Keratinocyte (primary cell): ENCODE results near the gene PAX5.

Experiments
- EZH2 ChIP-seq: IDR thresholded peaks from one replicate; pipeline ENCODE4 v1.6.1; 2012; ENCODE audit warnings: inconsistent platforms, mild to moderate bottlenecking, low read length, moderate library complexity
- TF ChIP-seq, protein P1 (sequence below), 3 experiments: IDR thresholded peaks in 1 of 3; conservative IDR thresholded peaks in 1 of 3; optimal IDR thresholded peaks in 1 of 3; 2 replicates in 2 of 3; 3 replicates in 1 of 3; pipeline versions ENCODE3 to v1.5.1; 2011; ENCODE audit warnings: low read length in 3 of 3, mild to moderate bottlenecking in 3 of 3, moderate library complexity in 2 of 3, control low read depth in 1 of 3, inconsistent platforms in 1 of 3; ENCODE audit not compliant: insufficient read depth in 2 of 3; ENCODE audit errors: extremely low read depth in 1 of 3

DNA sequence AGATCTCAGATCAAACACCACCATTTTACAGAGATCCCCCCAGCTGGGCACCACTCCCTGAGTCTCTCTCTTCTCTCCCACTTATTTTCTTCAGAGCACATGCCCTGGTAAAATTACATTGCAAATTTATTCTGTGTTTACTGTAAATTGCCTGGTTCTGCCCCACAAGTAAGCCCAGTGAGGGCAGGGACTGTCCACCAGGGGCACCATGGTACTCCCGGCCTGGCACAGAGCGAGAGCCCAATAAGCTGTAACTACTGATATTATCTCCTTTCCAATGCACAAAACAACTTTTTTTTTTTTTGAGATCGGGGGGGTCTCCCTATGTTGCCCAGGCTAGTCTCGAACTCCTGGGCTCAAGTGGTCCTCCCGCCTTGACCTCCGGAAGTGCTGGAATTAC is 123.0 kb downstream of the PAX5 start:
- TF ChIP-seq, protein P1, sequence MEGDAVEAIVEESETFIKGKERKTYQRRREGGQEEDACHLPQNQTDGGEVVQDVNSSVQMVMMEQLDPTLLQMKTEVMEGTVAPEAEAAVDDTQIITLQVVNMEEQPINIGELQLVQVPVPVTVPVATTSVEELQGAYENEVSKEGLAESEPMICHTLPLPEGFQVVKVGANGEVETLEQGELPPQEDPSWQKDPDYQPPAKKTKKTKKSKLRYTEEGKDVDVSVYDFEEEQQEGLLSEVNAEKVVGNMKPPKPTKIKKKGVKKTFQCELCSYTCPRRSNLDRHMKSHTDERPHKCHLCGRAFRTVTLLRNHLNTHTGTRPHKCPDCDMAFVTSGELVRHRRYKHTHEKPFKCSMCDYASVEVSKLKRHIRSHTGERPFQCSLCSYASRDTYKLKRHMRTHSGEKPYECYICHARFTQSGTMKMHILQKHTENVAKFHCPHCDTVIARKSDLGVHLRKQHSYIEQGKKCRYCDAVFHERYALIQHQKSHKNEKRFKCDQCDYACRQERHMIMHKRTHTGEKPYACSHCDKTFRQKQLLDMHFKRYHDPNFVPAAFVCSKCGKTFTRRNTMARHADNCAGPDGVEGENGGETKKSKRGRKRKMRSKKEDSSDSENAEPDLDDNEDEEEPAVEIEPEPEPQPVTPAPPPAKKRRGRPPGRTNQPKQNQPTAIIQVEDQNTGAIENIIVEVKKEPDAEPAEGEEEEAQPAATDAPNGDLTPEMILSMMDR (optimal IDR thresholded peaks at IDR 0.05 in 1 of 3, IDR thresholded peaks at IDR 0.05 in 1 of 3, conservative IDR thresholded peaks at IDR 0.05 in 1 of 3; ENCODE audit: extremely low read depth in 1 of 3, insufficient read depth in 2 of 3, low read length in 3 of 3), result peak in 2 of 3 experiments; percentile 14 to 26
- TF ChIP-seq EZH2, result no peak
